ENCODE data around the gene FASN.

Gene FASN

GRCh38 chr17:82094931-82095776, 2.9 kb downstream of the FASN start:
- H3K27ac ChIP-seq, result peak overlapping the region; percentile 97
- TF ChIP-seq ZFX (IDR thresholded peaks at IDR 0.05; ENCODE audit: borderline replicate concordance), result no peak
- TF ChIP-seq, protein P1, sequence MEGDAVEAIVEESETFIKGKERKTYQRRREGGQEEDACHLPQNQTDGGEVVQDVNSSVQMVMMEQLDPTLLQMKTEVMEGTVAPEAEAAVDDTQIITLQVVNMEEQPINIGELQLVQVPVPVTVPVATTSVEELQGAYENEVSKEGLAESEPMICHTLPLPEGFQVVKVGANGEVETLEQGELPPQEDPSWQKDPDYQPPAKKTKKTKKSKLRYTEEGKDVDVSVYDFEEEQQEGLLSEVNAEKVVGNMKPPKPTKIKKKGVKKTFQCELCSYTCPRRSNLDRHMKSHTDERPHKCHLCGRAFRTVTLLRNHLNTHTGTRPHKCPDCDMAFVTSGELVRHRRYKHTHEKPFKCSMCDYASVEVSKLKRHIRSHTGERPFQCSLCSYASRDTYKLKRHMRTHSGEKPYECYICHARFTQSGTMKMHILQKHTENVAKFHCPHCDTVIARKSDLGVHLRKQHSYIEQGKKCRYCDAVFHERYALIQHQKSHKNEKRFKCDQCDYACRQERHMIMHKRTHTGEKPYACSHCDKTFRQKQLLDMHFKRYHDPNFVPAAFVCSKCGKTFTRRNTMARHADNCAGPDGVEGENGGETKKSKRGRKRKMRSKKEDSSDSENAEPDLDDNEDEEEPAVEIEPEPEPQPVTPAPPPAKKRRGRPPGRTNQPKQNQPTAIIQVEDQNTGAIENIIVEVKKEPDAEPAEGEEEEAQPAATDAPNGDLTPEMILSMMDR (IDR thresholded peaks at IDR 0.05), result no peak

DNA sequence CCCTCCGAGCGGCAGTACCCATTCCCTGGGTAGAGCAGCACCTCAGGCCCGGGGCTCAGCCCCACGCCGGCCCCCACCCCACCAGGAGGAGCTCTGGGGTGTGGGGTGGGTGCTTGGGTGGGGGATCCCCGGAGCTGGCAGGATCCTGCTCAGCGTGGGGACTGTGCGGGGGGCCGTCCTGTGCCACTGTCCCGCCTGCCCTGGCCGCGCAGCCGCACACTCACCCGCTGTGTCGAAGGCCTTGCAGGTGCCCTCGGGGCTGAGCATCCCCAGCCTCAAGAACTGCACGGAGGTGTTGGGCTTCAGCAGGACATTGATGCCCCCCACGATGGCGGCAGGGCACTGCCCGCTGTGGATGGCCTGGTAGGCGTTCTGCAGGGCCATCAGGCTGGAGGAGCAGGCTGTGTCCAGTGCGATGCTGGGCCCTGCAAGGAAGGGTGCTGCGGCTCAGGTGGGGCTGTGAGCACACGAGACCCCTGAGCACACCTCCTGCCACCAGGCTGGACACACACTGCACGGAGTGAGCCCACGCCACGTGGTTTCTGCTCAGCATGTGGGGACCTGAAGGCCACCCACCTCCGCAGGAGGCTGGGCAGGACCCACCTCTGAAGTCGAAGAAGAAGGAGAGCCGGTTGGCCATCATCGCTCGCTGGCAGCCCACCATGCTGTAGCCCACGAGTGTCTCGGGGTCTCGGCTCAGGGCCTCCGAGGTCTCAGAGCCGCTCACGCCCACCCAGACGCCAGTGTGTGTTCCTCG, 4.9 kb downstream of the FASN start:
- no peak for TF ChIP-seq ZFX (IDR thresholded peaks at IDR 0.05; ENCODE audit: borderline replicate concordance)
- TF ChIP-seq, protein P1 (IDR thresholded peaks at IDR 0.05), result no peak
- H3K27ac ChIP-seq, result peak overlapping the region; percentile 25; the same call in 1 of the 2 replicates

DNA sequence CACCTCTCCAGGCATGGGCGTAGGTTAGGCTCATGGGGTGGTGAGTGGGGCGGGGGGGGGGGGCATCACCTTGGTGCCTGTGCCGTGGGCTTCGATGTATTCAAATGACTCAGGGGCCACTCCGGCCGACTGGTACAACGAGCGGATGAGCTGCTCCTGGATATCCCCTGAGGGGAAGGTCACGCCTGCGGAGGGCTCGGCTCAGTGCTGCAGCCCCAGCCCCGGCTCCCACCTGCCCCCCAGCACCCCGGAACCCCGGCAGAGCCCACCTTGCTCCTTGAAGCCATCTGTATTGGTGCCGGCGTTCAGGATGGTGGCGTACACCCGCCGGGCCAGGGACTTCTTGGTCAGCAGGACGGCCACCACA, 5.4 kb downstream of the FASN start:
- H3K27ac ChIP-seq, result peak overlapping the region; percentile 25; the same call in 1 of the 2 replicates
- no peak for TF ChIP-seq ZFX (IDR thresholded peaks at IDR 0.05; ENCODE audit: borderline replicate concordance)
- TF ChIP-seq, protein P1 (IDR thresholded peaks at IDR 0.05), result no peak

DNA sequence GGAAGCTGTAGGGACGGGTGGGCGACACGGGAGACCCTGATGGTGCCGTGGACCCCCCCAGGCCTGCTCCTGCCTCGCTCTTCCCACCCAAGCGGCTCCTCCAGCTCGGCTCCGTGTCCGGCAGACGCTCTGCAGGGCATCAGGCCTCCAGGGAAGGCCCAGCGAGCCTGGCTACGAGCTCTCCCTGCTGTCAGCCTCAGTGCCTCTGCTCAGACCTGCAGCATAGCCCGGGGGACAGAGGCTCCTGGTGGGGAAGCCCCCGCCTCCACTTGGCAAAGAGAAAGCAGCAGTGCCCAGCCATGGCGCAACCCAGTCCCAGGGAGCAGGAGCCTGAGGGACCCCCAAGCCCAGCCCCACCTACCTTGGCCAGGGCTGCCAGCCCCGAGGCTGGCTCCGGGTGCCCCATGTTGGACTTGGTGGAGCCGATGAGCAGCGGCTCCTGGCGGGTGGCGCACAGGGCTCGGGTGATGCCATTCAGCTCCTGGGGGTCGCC, 5.9 kb downstream of the FASN start:
- H3K27ac ChIP-seq, result peak overlapping the region; percentile 20; the same call in 1 of the 2 replicates
- TF ChIP-seq ZFX (IDR thresholded peaks at IDR 0.05; ENCODE audit: borderline replicate concordance), result no peak
- TF ChIP-seq, protein P1 (IDR thresholded peaks at IDR 0.05), result no peak

DNA sequence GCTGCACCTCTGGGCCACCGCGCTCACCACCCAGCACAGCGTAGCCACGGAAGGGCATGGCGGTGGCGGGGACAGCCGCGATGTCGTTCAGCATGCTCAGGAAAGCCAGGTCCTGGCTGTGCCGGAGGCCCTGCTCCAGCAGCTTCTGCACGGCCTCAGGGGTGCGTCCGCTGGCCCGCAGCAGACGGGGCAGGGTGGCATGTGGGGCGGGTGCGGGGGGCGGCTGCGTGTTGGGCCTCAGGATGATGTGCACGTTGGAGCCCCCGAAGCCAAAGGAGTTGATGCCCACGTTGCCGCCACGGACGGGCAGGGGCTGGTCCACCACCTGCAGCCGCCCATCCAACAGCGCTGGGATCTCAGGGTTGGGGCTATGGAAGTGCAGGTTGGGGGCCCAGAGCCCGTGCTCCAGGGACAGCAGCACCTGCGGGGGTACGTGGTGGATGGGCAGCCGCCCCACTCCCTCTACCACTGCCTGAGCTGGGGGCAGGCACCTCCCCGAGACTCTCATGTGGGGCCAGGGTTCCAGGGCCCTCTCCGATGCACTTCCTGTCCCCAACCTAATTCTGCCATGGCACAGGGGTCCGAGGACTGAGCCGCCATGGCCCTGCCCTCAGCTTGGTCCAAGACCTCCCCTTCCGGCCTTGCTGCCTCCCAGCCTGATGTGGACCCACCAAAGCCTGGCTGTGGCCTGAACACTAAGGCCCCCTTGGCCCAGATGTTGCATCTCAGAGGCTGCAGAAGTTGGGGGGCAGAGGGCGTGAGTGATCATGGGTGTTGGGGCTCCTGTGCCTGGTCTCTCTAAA, 6.6 kb downstream of the FASN start:
- H3K27ac ChIP-seq, result peak overlapping the region; percentile 20; the same call in 1 of the 2 replicates
- no peak for TF ChIP-seq ZFX (IDR thresholded peaks at IDR 0.05; ENCODE audit: borderline replicate concordance)
- TF ChIP-seq, protein P1 (IDR thresholded peaks at IDR 0.05), result no peak

- TF ChIP-seq, protein P1 (IDR thresholded peaks at IDR 0.05), result no peak
- TF ChIP-seq ZFX (IDR thresholded peaks at IDR 0.05; ENCODE audit: borderline replicate concordance), result no peak
- no peak overlapping the region for H3K27ac ChIP-seq
These were observed 7.3 kb downstream of the FASN start for GRCh38 chr17:82090549-82091263.
